Liver (tissue), 9 donors: ENCODE results near the gene ATF4. TPM values are rescaled to one million over a fixed set of nuclear protein-coding genes. Genes with fewer than 3 reads are reported as not detected.

ENCODE experiments used
- DNase-seq: peaks from one replicate; pipeline ENCODE4 v3.0.0-alpha.2; 2017; ENCODE audit warnings: low spot score
- H3K27ac ChIP-seq, 2 donors: one replicate each; pipeline ENCODE4 v1.7.0; 2013; ENCODE audit warnings: inconsistent platforms in 2 of 2, low read length in 2 of 2, control low read depth in 1 of 2, low read depth in 1 of 2, mild to moderate bottlenecking in 1 of 2
- H3K27me3 ChIP-seq, 4 donors: one replicate each; pipeline versions ENCODE4 v1.6.1 to v1.7.0; 2013; ENCODE audit warnings: low read length in 3 of 4, inconsistent platforms in 1 of 4, mild to moderate bottlenecking in 1 of 4, moderate library complexity in 1 of 4; ENCODE audit not compliant: control insufficient read depth in 4 of 4, insufficient read depth in 4 of 4
- H3K36me3 ChIP-seq, 4 donors: one replicate each; pipeline versions ENCODE4 v1.6.1 to v1.7.0; 2013; ENCODE audit warnings: low read length in 3 of 4, mild to moderate bottlenecking in 3 of 4, low read depth in 1 of 4, moderate library complexity in 1 of 4; ENCODE audit not compliant: control insufficient read depth in 4 of 4, insufficient read depth in 3 of 4
- H3K4me1 ChIP-seq, 4 donors: one replicate each; pipeline versions ENCODE4 v1.6.1 to v1.7.0; 2013; ENCODE audit warnings: low read length in 3 of 4, mild to moderate bottlenecking in 3 of 4, moderate library complexity in 1 of 4; ENCODE audit not compliant: control insufficient read depth in 4 of 4, insufficient read depth in 4 of 4
- H3K4me3 ChIP-seq, 3 donors: one replicate each; pipeline versions ENCODE4 v1.6.1 to v1.7.0; 2013; ENCODE audit warnings: low read length in 3 of 3, control low read depth in 1 of 3, low read depth in 1 of 3, mild to moderate bottlenecking in 1 of 3
- H3K9ac ChIP-seq, 2 donors: one replicate each; pipeline ENCODE4 v1.7.0; 2013; ENCODE audit warnings: low read length in 2 of 2, mild to moderate bottlenecking in 2 of 2, moderate library complexity in 2 of 2, control low read depth in 1 of 2, low read depth in 1 of 2
- H3K9me3 ChIP-seq, 4 donors: one replicate each; pipeline versions ENCODE4 v1.6.1 to v1.7.0; 2013; ENCODE audit warnings: low read length in 3 of 4; ENCODE audit not compliant: control insufficient read depth in 4 of 4
- EGR1 ChIP-seq, 2 donors: IDR thresholded peaks; 2 replicates each; pipeline ENCODE4 v1.6.1; 2016 to 2018; ENCODE audit warnings: antibody characterized with exemption in 2 of 2, low read depth in 2 of 2
- FOXA1 ChIP-seq: IDR thresholded peaks from 2 replicates; pipeline ENCODE4 v1.6.1; 2016; ENCODE audit warnings: antibody characterized with exemption
- FOXA2 ChIP-seq: IDR thresholded peaks from 2 replicates; pipeline ENCODE4 v1.6.1; 2016; ENCODE audit warnings: antibody characterized with exemption
- GABPA ChIP-seq, 2 donors: IDR thresholded peaks in 1 of 2; conservative IDR thresholded peaks in 1 of 2; 2 replicates each; pipeline ENCODE4 v1.6.1; 2016; ENCODE audit warnings: antibody characterized with exemption in 2 of 2, mild to moderate bottlenecking in 1 of 2, moderate library complexity in 1 of 2
- HNF4A ChIP-seq, 2 donors: conservative IDR thresholded peaks; 2 replicates each; pipeline ENCODE4 v1.6.1; 2016; ENCODE audit warnings: antibody characterized with exemption in 2 of 2, mild to moderate bottlenecking in 2 of 2
- HNF4G ChIP-seq: IDR thresholded peaks from 2 replicates; pipeline ENCODE4 v1.6.1; 2016; ENCODE audit warnings: antibody characterized with exemption
- JUND ChIP-seq, 2 donors: IDR thresholded peaks; 2 replicates each; pipeline ENCODE4 v1.6.1; 2016; ENCODE audit warnings: antibody characterized with exemption in 2 of 2
- NR2F2 ChIP-seq: IDR thresholded peaks from 2 replicates; pipeline ENCODE4 v1.6.1; 2016; ENCODE audit warnings: antibody characterized with exemption
- RAD21 ChIP-seq, 2 donors: IDR thresholded peaks; 2 replicates each; pipeline ENCODE4 v1.6.1; 2016; ENCODE audit warnings: antibody characterized with exemption in 2 of 2, mild to moderate bottlenecking in 2 of 2
- RXRA ChIP-seq, 2 donors: IDR thresholded peaks; 2 replicates each; pipeline ENCODE4 v1.6.1; 2017 to 2018; ENCODE audit warnings: antibody characterized with exemption in 2 of 2, mild to moderate bottlenecking in 1 of 2
- SP1 ChIP-seq: IDR thresholded peaks from 2 replicates; pipeline ENCODE4 v1.6.1; 2018; ENCODE audit warnings: antibody characterized with exemption, mild to moderate bottlenecking
- TAF1 ChIP-seq: conservative IDR thresholded peaks from 2 replicates; pipeline ENCODE4 v1.6.1; 2016; ENCODE audit warnings: antibody characterized with exemption, mild to moderate bottlenecking
- YY1 ChIP-seq: IDR thresholded peaks from 2 replicates; pipeline ENCODE4 v1.6.1; 2016; ENCODE audit warnings: antibody characterized with exemption, mild to moderate bottlenecking
- WGBS: extraction: QIAGEN DNeasy Blood & Tissue Kit; methylation state at CpG from one replicate; pipeline ENCODE4 v1.1.7; 2013; 5-methylcytosine and 5-hydroxymethylcytosine counted together
- polyA plus RNA-seq, 2 donors: library from polyadenylated mRNA; stranded (reverse) in 1 of 2; unstranded in 1 of 2; fragments of 200-250 nt in 1 of 2; fragments of >200 nt in 1 of 2; fragmentation: Nextera tagmentation in 1 of 2; extraction: Ambion mirVana in 1 of 2; gene quantifications; one replicate each; pipeline versions ENCODE4 v1.2.1 to v1.2.3, GENCODE V29; 2013 to 2015
- total RNA-seq, 2 donors: library from RNA; depleted of rRNA; stranded (reverse); fragments of >200 nt; gene quantifications; one replicate each; pipeline ENCODE4 v1.2.3, GENCODE V29; 2014
- TF ChIP-seq, protein P1 (sequence below): IDR thresholded peaks from 2 replicates; pipeline ENCODE4 v1.6.1; 2016; ENCODE audit warnings: antibody characterized with exemption, mild to moderate bottlenecking
- TF ChIP-seq, protein P2 (sequence below): IDR thresholded peaks from 2 replicates; pipeline ENCODE4 v1.6.1; 2016; ENCODE audit warnings: antibody characterized with exemption
- TF ChIP-seq, protein P3 (sequence below): IDR thresholded peaks from 2 replicates; pipeline ENCODE4 v1.6.1; 2016; ENCODE audit warnings: antibody characterized with exemption
- TF ChIP-seq, protein P4 (sequence below): IDR thresholded peaks from 2 replicates; pipeline ENCODE4 v1.6.1; 2016; ENCODE audit warnings: antibody characterized with exemption
- TF ChIP-seq, protein P5 (sequence below): fragments of 150-350 bp; IDR thresholded peaks from 2 replicates; pipeline ENCODE4 v1.5.1; 2017; ENCODE audit warnings: improper control_type of control experiment, low read depth, low read length; ENCODE audit not compliant: missing input control
- donor health status: healthy.
- donor health status: healthy.
- donor health status: healthy.
- donor health status: healthy.
- donor health status: healthy.

Gene ATF4
- total and polyA plus RNA-seq, 4 donors = 112 to 211 (median 169) TPM

DNA sequence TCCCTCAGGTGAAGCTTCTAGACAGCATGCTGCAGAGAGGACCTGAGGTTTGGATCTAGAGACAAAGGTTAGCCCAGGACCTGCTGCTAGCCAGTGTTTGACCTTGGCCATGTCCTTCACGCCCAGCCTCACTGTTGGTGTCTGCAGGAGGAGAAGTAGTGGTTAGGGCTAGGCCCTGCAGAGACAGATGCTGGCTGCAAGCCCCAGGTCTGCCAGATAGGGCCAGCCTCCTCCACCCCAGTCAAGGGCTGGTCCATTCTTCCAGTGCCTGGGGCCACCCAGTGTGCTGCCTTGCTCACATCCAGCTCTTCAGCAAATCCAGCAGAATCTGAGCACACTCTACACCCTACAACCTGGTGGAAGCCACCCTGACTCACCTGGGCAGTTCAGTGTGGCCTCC, 39.8 kb upstream of the ATF4 start:
- DNase-seq = no peak
- WGBS = 79% methylated on average over 1 of the region's 1 CpG
- TF ChIP-seq EGR1 (IDR thresholded peaks at IDR 0.05; ENCODE audit: low read depth in 2 of 2) = no peak
- TF ChIP-seq RXRA (IDR thresholded peaks at IDR 0.05) = no peak
- TF ChIP-seq, protein P1, sequence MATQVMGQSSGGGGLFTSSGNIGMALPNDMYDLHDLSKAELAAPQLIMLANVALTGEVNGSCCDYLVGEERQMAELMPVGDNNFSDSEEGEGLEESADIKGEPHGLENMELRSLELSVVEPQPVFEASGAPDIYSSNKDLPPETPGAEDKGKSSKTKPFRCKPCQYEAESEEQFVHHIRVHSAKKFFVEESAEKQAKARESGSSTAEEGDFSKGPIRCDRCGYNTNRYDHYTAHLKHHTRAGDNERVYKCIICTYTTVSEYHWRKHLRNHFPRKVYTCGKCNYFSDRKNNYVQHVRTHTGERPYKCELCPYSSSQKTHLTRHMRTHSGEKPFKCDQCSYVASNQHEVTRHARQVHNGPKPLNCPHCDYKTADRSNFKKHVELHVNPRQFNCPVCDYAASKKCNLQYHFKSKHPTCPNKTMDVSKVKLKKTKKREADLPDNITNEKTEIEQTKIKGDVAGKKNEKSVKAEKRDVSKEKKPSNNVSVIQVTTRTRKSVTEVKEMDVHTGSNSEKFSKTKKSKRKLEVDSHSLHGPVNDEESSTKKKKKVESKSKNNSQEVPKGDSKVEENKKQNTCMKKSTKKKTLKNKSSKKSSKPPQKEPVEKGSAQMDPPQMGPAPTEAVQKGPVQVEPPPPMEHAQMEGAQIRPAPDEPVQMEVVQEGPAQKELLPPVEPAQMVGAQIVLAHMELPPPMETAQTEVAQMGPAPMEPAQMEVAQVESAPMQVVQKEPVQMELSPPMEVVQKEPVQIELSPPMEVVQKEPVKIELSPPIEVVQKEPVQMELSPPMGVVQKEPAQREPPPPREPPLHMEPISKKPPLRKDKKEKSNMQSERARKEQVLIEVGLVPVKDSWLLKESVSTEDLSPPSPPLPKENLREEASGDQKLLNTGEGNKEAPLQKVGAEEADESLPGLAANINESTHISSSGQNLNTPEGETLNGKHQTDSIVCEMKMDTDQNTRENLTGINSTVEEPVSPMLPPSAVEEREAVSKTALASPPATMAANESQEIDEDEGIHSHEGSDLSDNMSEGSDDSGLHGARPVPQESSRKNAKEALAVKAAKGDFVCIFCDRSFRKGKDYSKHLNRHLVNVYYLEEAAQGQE = no peak
- TF ChIP-seq FOXA2 = no peak
- no peak for TF ChIP-seq YY1
- no peak for TF ChIP-seq SP1
- no peak for TF ChIP-seq TAF1
- TF ChIP-seq, protein P2, sequence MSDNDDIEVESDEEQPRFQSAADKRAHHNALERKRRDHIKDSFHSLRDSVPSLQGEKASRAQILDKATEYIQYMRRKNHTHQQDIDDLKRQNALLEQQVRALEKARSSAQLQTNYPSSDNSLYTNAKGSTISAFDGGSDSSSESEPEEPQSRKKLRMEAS = no peak
- TF ChIP-seq NR2F2 = no peak
- TF ChIP-seq HNF4A (conservative IDR thresholded peaks at IDR 0.05) = no peak
- Histone ChIP-seq H3K9me3 (no peaks in the 10 kb centered on the region), H3K27me3 (no peaks in the 10 kb centered on the region), H3K27ac (no peak overlapping the region), H3K4me3 (no peak overlapping the region), H3K4me1 (no peaks in the 10 kb centered on the region), H3K36me3 (no peaks in the 10 kb centered on the region), H3K9ac (no peak overlapping the region)

DNA sequence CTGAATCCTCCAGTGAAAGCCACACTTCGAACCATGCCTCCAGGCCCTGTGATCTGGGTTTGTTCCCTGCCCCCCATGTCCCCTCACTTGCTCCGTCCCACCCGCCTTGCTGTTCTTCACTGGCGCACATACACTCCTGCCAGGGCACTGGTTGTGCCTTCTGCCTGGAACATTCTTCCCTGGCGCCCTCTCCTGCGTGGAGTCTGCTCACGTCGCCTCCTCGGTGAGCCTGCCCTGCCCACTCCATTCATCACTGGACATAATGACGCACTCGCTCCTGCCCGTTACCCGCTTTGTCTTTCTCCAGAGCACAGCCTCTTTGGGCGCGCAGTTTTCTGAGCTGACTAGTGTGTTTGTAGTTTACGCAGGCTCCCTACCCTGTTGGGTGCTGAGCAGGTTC, 39.3 kb upstream of the ATF4 start:
- H3K4me3 ChIP-seq = no peak overlapping the region
- H3K36me3 ChIP-seq = no peaks in the 10 kb centered on the region
- H3K27me3 ChIP-seq = no peaks in the 10 kb centered on the region
- no peaks in the 10 kb centered on the region for H3K4me1 ChIP-seq
- H3K27ac ChIP-seq = no peak overlapping the region
- WGBS = 93% methylated on average over 16 of the region's 16 CpGs
- no peaks in the 10 kb centered on the region for H3K9me3 ChIP-seq
- H3K9ac ChIP-seq = no peak overlapping the region
- no peak for DNase-seq
- TF ChIP-seq EGR1 (IDR thresholded peaks at IDR 0.05; ENCODE audit: low read depth in 2 of 2) = no peak
- no peak for TF ChIP-seq JUND (IDR thresholded peaks at IDR 0.05)
- TF ChIP-seq, protein P3, sequence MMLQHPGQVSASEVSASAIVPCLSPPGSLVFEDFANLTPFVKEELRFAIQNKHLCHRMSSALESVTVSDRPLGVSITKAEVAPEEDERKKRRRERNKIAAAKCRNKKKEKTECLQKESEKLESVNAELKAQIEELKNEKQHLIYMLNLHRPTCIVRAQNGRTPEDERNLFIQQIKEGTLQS = no peak
- TF ChIP-seq, protein P2 = no peak
- TF ChIP-seq, protein P4, sequence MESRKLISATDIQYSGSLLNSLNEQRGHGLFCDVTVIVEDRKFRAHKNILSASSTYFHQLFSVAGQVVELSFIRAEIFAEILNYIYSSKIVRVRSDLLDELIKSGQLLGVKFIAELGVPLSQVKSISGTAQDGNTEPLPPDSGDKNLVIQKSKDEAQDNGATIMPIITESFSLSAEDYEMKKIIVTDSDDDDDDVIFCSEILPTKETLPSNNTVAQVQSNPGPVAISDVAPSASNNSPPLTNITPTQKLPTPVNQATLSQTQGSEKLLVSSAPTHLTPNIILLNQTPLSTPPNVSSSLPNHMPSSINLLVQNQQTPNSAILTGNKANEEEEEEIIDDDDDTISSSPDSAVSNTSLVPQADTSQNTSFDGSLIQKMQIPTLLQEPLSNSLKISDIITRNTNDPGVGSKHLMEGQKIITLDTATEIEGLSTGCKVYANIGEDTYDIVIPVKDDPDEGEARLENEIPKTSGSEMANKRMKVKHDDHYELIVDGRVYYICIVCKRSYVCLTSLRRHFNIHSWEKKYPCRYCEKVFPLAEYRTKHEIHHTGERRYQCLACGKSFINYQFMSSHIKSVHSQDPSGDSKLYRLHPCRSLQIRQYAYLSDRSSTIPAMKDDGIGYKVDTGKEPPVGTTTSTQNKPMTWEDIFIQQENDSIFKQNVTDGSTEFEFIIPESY = no peak
- no peak for TF ChIP-seq FOXA1
- TF ChIP-seq, protein P5, sequence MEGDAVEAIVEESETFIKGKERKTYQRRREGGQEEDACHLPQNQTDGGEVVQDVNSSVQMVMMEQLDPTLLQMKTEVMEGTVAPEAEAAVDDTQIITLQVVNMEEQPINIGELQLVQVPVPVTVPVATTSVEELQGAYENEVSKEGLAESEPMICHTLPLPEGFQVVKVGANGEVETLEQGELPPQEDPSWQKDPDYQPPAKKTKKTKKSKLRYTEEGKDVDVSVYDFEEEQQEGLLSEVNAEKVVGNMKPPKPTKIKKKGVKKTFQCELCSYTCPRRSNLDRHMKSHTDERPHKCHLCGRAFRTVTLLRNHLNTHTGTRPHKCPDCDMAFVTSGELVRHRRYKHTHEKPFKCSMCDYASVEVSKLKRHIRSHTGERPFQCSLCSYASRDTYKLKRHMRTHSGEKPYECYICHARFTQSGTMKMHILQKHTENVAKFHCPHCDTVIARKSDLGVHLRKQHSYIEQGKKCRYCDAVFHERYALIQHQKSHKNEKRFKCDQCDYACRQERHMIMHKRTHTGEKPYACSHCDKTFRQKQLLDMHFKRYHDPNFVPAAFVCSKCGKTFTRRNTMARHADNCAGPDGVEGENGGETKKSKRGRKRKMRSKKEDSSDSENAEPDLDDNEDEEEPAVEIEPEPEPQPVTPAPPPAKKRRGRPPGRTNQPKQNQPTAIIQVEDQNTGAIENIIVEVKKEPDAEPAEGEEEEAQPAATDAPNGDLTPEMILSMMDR = no peak
- no peak for TF ChIP-seq TAF1
- TF ChIP-seq FOXA2 = no peak
- no peak for TF ChIP-seq HNF4A (conservative IDR thresholded peaks at IDR 0.05)
- TF ChIP-seq HNF4G = no peak
- no peak for TF ChIP-seq NR2F2
- TF ChIP-seq YY1 = no peak
- TF ChIP-seq, protein P1 = no peak
- TF ChIP-seq GABPA (IDR thresholded peaks at IDR 0.05 in 1 of 2, conservative IDR thresholded peaks at IDR 0.05 in 1 of 2) = no peak
- no peak for TF ChIP-seq SP1
- no peak for TF ChIP-seq RAD21 (IDR thresholded peaks at IDR 0.05)
